A673 (cell line): Measurements from ENCODE around the gene FBLN2.

Experiments used
- CTCF ChIP-seq: fragments of 300-800, 200-600 bp; sonication (generic); conservative IDR thresholded peaks from 2 replicates; pipeline ENCODE4 v1.5.1; 2017; ENCODE audit warnings: low read depth, mild to moderate bottlenecking, antibody characterized with exemption, low read length, moderate library complexity, mixed read lengths
- EZH2 ChIP-seq: fragments of 200-600 bp; sonication (generic); IDR thresholded peaks from 2 replicates; pipeline ENCODE4 v1.6.1; 2017; ENCODE audit warnings: borderline replicate concordance, low read depth, mild to moderate bottlenecking, mixed read lengths, antibody characterized with exemption, low read length; ENCODE audit not compliant: poor library complexity, severe bottlenecking

GRCh38 chr3:13565581-13566452 is 16.9 kb downstream of the FBLN2 start:
- no peak for TF ChIP-seq CTCF
- no peak for TF ChIP-seq EZH2
